ENCODE measurements around the gene PITX1. TPM values are rescaled to one million over a fixed set of nuclear protein-coding genes. Genes with fewer than 3 reads are reported as not detected.
"Not testable (repeated sequence)": the region's sequence is repeated elsewhere in the genome, so short reads cannot be mapped to it uniquely, and the experiment has no call there.

PITX1 gene
- total RNA-seq, 1 donor from 2014 or later, result 20.6 TPM

DNA sequence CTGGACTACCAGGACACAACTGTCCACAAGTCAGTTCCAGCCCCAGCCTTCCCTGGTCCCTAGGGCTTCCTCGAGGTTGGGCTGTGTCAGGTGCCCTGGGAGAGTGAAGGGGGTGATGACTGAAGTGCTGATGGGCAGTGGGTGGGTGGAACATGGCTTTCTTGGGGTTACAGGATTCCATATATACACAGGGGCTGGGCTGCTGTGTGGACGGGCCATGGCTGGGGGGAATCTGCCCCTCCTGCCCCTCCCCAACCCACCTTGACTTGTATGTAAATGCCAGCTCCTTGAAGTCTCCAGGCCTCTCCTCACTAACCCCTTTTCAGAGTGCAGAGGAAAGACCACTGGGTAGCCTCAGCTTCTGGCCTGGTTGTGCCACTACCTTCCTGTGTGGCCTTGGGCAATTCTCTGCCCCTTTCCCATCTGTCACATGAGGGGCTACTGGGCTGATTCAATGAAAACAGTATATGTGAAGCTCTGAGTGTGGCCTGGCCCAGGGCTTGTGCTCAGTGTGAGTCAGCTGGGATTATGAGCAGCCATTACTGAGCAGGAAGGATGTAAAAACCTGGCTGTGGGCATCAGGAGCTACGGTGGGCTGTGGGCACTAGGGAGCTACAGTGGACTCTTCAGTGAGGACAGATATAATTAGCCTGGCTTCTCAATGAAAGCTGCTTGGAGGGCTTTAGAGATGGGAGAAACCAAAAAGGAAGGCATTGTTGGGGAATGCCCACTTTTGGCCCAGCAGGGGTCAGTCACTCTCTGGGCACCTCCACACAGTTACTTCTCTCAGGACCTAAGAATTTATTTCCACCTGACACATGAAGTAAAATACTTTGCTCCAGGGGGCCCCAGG lies 23.3 kb downstream of the PITX1 start:
- peak; percentile 25 for DNase-seq (ENCODE audit: low spot score)

DNA sequence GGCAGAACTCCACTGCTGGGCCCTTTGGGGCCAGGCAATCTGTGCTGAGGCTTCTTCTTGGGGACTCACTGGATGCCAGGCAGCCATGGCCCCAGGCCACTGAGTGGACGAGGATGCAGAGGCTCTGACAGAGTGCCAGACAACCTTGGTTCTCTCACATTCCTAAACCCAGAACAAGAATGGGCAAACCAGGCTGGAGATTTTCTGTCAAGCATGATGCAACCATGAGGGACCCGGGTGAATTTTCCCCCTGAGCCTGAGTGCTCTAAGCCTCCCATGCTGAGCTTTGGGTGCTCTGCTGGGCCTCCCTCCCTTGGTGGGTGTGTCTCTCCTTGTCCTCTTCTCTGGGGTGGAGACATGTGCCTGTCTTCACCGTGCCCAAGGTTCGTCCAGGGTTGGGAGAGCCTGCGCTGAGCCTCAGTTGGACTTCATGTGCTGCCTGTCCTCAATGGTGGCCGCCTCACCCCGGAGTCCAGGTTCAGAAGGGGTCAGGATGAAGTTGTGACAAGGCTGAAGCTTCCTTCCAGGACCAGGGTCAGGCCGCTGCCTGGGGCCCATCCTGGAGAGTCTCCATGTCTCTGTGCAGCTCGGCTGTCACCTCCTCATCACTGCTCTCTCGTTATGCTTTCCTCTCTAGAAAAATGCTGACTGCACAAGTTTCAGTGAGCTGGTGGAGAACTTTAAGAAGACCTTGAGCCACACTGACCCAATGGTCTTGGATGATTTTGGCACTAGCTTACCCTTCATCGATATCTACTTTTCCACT lies 24.1 kb downstream of the PITX1 start:
- peak; percentile 38 for DNase-seq (ENCODE audit: low spot score)

DNA sequence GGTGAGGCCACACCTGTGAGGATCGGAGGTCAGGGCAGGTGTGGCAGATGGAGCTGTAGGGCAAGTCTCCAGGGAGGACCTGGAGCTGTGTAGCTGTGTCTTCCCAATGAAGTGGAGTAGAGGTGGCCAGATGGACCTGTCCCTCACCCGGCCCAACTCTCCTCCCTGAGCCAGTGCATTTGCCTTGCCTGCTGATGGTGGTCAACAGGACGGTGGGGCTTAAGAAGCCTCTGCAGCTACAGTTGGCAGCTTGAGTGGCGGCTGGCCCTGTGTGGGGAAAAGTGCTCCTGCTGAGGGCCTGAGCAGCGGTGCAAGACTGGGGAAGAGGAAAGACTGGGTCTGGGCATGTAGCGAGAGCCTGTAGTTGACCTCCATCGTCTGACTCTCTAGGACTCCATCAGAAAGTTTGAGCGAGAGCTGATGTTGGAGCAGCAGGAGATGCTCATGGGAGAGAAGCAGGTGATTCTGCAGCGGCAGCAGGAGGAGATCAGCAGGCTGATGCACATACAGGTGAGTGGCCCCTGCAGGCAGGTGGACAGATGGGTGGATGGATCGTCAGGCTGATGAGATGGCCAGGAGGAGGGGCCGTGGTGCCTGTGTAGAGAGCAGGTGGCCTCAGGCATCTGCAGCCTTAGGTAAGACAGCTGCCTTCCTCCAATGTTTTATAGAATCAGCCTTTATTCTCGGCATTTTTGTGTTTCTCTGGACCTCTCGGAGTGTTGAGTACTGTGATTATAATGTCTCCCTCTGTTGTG lies 24.9 kb downstream of the PITX1 start:
- no peak for DNase-seq (ENCODE audit: low spot score)

DNA sequence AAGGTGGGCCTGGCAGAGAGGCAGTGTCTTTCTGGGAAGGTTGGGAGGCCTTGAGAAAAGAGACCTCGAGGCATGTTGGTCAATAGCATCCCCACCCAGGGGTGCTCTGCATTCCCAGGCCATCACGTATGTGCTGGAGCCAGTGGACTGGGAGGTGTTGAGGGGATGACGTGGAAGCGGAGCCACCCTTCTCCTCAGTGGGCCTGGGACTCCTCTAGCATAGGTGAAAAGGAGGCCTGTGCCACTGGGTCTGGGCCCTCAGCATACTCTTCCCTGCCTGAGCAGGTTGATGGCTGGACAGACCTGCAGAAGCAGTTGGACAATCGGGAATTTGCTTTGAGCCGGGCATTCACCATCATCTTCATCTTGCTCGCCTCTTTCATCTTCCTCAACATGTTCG lies 25.5 kb downstream of the PITX1 start:
- peak; percentile 38 for DNase-seq (ENCODE audit: low spot score)

DNA sequence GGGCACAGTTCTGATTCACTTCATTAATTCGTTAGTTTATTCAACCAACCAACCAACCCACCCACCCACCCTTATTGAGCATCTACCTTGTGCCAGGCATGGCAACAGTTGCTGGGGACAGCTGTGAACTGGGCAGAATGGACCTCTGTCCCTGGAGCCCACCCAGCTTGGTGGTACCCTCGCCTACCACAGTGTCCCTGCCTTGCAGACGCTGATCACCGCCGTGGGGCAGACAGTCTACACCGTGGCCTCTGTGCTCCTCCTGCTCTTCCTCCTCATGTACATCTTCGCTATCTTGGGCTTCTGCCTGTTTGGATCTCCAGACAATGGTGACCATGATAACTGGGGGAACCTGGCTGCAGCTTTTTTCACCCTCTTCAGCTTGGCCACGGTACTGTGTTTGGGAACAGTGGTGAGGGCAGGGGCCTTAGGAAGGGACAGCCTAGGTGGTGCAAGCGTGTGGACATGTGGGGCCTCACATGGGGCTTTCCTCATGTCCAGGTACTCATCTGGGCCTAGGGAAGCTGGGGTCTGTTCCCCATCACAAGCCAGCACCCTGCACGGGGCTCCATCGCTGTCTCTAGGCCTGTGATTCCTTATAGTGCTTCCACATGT lies 26.2 kb downstream of the PITX1 start:
- DNase-seq (ENCODE audit: low spot score), result no peak

DNA sequence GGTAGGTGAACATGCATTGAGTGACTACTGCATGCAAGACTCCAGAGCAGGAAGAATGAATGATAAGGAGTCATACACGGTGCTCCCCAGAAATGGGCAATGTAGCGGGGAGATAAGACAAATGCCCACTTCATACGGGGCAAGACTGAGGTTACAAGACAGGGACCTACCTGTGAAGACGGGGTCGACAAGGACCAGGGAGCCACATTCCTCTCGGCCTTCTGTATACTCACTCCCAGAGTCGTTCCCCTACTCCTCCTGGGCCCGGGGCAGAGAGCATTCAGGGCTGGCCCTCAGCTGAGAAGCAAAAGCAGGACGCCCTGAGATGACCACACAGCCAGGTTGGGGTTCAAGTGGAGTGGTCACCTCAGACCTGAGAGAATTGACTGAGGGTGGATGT lies 26.7 kb downstream of the PITX1 start:
- no peak for DNase-seq (ENCODE audit: low spot score)

DNA sequence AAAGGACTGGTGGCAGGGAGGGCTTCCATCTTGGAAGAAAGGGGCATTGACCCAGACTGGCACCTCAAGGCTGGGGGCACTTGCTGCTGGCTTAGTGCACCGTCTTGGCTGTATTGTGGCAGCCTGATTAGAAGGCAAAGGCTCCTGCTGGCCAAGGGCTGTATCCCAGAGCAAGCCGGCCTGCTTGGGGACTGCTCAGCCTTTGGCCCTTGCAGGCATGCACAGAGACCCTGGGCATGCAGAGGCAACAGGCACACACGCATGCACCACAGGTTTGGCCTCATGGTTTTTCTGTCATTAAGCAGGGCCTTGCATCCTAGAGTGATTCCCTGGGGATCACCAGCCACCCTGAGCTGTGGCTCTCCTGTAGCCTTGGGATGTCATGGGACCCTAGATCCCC lies 29.0 kb downstream of the PITX1 start:
- no peak for DNase-seq (ENCODE audit: low spot score)

DNA sequence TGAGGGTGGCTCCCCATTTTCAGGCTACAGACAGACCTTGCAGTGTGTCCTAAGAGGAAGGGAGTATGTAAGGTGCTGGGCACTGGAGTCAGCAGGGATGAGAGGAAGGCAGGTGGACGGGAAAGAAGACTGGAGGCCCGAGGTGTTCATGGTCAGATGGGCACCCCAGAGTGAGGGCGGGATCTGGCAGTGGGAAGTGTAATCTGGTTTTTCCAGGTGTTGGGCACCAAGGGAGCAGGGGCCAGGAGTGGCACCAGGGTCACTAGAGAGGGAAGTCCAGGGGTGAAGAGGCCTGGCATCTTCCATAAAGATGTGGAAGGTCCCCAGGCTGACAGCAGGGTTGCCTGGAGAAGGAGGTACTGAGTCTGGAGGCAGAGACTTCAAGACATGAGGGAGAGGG lies 29.7 kb downstream of the PITX1 start:
- DNase-seq (ENCODE audit: low spot score), result no peak

DNA sequence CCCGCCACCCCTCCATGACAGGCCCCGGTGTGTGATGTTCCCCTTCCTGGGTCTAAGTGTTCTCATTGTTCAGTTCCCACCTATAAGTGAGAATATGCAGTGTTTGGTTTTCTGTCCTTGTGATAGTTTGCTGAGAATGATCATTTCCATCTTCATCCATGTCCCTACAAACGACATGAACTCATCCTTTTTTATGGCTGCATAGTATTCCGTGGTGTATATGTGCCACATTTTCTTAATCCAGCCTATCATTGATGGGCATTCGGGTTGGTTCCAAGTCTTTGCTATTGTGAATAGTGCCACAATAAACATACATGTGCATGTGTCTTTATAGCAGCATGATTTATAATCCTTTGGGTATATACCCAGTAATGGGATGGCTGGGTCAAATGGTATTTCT lies 36.0 kb downstream of the PITX1 start:
- not testable (repeated sequence) for DNase-seq (ENCODE audit: low spot score)

DNA sequence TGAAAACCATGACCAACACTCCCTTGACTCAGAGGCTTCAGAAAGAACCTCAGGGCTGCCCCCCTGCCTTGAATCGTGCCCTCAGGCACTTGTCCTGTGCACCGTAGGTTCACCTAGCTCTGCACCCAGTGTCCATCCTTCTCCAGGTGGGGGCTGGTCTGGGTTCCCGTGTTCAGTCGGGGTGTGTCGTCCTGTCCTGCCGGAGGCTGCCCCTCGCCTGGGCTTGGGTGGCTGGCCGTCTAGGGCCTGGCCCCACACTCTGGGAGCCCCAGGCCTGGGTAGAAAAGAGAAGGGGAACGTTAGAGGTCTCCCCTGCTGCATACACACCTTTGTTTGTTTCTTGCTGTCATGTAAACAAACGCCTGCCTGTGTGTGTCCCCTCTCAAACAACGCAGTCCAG lies 37.0 kb downstream of the PITX1 start:
- no peak for DNase-seq (ENCODE audit: low spot score)

DNA sequence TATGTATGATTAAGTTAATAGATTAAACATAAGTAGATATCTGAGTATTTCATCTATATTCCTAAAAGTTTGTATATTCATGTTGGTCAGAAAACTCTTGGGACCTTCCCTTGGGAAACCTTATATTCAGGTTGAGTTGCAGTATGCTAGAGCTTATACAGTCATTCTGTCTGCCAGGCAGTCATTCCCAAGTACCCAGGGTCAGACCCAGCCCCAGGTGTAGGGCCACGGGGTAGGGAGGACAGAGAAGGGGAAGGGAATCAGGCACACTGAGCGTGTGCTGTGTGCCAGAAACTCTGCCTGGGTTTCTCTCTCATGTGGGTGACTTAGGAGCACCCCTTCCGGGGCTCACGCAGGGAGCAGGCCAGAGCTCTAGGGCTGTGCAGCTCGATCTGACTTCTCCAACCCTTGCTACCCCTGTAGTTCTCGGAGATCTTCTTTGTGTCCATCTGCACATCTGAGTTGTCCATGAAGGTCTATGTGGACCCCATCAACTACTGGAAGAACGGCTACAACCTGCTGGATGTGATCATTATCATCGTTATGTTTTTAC lies 38.1 kb downstream of the PITX1 start:
- DNase-seq (ENCODE audit: low spot score), result no peak

DNA sequence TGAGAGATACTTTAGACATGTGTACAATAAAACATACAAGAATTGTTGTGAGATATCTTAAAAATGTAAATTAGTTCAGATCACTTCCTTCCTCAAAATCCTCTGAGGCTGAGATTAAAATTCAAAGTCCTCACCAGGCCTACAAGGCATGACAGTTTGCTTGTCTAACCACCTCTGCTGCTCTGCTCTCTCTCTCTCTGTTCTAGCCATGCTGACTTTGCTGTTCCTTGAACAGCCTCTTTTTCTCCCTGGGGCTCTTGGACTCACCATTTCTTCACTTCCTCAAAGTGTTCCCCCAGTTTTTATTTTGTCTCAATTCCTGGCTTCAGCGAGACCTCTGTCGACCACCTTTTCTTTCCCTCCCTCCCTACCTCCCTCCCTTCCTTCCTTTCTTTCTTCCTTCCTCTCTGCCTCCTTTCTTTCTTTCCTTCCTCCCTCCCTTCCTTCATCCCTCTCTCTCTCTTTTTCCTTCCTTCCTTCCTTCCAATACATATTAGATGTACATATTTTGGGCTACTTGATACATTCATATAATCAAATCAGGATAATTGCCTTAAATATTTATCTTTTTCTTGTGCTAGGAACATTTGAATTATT lies 39.4 kb downstream of the PITX1 start:
- no peak for DNase-seq (ENCODE audit: low spot score)

DNA sequence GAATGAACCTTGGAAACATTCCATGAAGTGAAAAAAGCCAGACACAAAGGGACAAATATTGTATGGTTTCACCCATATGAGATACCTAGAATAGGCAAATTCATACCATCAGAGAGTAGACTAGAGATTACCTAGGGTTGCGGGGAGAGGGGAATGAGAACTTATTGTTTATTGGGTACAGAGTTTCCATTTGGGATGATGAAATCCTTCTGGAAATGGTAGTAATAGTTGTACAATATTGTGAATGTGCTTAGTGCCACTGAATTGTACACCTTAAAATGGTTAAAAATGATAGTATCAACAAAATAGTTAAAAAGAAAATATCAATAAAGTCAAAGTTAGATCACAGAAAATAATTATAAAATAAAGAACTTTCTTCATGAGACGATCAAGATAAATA lies 40.9 kb downstream of the PITX1 start:
- no peak for DNase-seq (ENCODE audit: low spot score)

DNA sequence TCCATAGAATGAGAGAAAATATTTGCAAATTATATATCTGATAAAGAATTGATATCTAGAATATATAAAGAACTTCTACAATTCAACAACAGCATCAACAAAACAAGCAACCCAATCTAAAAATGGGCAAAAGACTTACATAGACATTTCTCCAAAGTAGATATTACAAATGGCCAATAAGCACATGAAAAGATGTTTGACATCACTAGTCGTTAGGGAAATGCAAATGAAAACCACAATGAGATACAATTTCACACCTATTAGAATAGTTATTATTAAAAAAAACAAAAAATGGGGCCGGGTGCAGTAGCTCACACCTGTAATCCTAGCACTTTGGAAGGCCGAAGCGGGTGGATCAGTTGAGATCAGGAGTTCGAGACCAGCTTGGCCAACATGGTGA lies 41.9 kb downstream of the PITX1 start:
- DNase-seq (ENCODE audit: low spot score), result no peak

DNA sequence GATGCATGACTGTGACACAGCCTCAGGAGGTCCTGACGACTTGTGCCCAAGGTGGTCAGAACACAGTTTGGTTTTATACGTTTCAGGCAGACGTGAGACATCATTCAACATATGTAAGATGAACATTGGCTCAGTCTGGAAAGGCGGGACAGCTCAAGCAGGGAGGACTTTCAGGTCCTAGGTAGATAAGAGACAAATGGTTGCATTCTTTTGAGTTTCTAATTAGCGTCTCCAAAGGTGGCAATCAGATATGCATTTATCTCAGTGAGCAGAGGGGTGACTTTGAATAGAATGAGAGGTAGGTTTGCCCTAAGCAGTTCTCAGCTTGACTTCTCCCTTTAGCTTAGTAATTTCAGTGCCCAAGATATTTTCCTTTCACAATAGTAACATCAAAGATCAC lies 43.8 kb downstream of the PITX1 start:
- DNase-seq (ENCODE audit: low spot score), result not testable (repeated sequence)

DNA sequence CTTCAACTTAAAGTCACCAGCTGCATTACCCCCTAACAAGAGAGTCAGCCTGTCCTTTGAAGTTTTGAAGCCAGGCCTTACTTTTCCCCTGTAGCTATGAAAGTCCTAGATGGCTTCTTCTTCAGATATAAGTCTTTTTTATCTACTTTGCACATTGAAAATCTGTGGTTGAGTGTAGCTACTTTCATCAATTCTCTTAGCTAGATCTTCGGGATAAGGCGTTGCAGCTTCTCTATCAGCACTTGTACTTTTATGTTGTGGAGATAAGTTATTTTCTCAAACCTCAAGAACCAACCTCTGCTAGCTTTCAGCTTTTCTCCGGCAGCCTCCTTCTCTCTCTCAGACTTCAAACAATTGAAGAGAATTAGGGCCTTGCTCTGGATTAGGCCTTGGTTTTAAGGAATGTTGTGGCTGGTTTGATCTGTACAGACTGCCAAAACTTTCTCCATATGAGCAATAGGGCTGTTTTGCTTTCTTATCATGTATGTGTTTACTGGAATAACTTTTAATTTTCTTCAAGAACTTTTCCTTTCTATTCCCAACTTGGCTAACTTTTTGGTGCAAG lies 44.7 kb downstream of the PITX1 start:
- no peak for DNase-seq (ENCODE audit: low spot score)

DNA sequence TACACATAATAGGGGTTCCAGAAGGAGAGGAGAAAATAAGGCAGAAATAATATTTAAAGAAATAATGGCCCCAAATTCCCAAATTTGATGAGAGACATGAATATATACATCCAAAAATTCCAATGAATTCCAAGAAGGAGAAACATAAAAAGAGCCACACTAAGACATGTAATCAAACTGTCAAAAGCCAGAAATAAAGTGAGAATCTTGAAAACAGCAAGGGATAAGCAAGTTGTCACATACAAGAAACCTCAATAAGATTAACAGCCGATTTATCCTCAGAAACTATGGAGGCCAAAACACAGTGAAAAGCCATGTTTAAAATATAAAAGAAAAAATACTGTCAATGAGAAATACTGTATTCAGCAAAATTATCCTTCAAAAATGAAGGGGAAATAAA lies 51.8 kb downstream of the PITX1 start:
- no peak for DNase-seq (ENCODE audit: low spot score)

DNA sequence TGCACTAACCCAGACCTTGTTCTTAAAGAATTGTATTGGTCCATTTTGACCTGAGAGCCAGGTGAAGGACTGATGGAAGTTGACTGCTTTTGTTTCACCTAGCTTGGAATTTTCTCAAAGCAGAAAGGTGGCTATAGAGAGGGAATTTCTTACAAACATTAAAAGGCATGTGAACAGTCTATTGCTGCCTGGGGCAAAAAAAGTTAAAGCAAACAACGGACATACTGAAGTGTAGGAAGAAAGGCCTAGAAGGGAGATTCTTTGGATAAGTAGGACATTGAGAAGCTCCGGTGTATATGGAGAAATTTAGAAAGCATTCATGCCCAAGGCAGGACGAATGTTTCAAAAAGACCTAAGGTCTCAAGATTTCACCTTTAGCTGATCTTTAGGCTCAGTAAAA lies 54.6 kb downstream of the PITX1 start:
- DNase-seq (ENCODE audit: low spot score), result no peak
